ENCODE data around the gene FHOD3. TPM values are rescaled to one million over a fixed set of nuclear protein-coding genes. Genes with fewer than 3 reads are reported as not detected.
"Not testable (repeated sequence)": the region's sequence is repeated elsewhere in the genome, so short reads cannot be mapped to it uniquely, and the experiment has no call there.

FHOD3 gene
- total RNA-seq, 4 donors from 2014 or later = 15.6 to 25.9 (median 21.6) TPM

- H3K9me3 ChIP-seq = no peaks in the 10 kb centered on the region
- WGBS, 2 donors = 80 to 83% methylated on average over 3 of the region's 3 CpGs
- TF ChIP-seq EP300 (IDR thresholded peaks at IDR 0.05) = no peak
- no peak overlapping the region for H3K4me3 ChIP-seq
- peaks cover 0 to 26% (median 0%) of the 10 kb centered on the region in 4 donors for H3K4me1 ChIP-seq
- no peak for DNase-seq (ENCODE audit: low spot score in 2 of 2)
- peaks cover 0 to 41% (median 0%) of the 10 kb centered on the region in 3 donors for H3K36me3 ChIP-seq
- H3K27ac ChIP-seq = no peak overlapping the region
- no peaks in the 10 kb centered on the region for H3K27me3 ChIP-seq
These were observed 516.3 kb downstream of the FHOD3 start for GRCh38 chr18:36813824-36814223.

- peaks cover 0 to 46% (median 0%) of the 10 kb centered on the region in 3 donors for H3K36me3 ChIP-seq
- TF ChIP-seq POLR2A (IDR thresholded peaks at IDR 0.05) = no peak
- no peak for TF ChIP-seq EP300 (IDR thresholded peaks at IDR 0.05)
- TF ChIP-seq, protein P1, sequence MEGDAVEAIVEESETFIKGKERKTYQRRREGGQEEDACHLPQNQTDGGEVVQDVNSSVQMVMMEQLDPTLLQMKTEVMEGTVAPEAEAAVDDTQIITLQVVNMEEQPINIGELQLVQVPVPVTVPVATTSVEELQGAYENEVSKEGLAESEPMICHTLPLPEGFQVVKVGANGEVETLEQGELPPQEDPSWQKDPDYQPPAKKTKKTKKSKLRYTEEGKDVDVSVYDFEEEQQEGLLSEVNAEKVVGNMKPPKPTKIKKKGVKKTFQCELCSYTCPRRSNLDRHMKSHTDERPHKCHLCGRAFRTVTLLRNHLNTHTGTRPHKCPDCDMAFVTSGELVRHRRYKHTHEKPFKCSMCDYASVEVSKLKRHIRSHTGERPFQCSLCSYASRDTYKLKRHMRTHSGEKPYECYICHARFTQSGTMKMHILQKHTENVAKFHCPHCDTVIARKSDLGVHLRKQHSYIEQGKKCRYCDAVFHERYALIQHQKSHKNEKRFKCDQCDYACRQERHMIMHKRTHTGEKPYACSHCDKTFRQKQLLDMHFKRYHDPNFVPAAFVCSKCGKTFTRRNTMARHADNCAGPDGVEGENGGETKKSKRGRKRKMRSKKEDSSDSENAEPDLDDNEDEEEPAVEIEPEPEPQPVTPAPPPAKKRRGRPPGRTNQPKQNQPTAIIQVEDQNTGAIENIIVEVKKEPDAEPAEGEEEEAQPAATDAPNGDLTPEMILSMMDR (IDR thresholded peaks at IDR 0.05) = no peak
- no peak for DNase-seq (ENCODE audit: low spot score in 2 of 2)
- H3K27me3 ChIP-seq = no peaks in the 10 kb centered on the region
- H3K4me1 ChIP-seq = peaks cover 0 to 21% (median 0%) of the 10 kb centered on the region in 4 donors
- no peak overlapping the region for H3K4me3 ChIP-seq
- WGBS, 2 donors = 0 to 88% methylated on average over 1 of the region's 1 CpG
- H3K27ac ChIP-seq = no peak overlapping the region
- H3K9me3 ChIP-seq = no peaks in the 10 kb centered on the region
These were observed 517.5 kb downstream of the FHOD3 start for GRCh38 chr18:36814994-36815393.

GRCh38 chr18:36816096-36816495 is 518.6 kb downstream of the FHOD3 start:
- H3K27ac ChIP-seq; H3K27me3 ChIP-seq; H3K9me3 ChIP-seq; DNase-seq (ENCODE audit: low spot score in 2 of 2); H3K4me3 ChIP-seq: not testable (repeated sequence)
- H3K36me3 ChIP-seq = peaks cover 0 to 50% (median 0%) of the 10 kb centered on the region in 3 donors
- H3K4me1 ChIP-seq = peaks cover 0 to 21% (median 0%) of the 10 kb centered on the region in 4 donors

DNA sequence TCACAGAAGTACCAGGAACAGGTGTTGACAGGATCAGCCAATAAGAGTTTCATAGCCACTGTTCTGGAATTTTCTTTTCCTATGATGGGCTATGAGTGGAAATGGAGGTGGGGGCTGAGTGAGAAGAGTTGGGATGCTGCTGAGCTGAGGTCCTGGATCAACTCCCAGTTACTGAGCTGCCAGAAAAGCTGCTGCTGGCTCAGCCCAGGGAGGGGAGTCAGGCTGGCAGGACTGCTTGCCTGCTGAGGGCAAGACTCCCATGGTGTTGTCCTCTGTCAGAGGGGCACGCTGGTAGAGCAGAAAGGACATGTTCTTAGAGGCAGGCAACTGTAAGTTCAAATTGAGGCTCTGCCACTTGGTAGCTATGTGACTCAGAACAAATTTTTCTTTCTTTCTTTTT is 519.5 kb downstream of the FHOD3 start:
- Histone ChIP-seq H3K9me3 (no peaks in the 10 kb centered on the region), H3K4me3 (no peak overlapping the region), H3K27me3 (no peaks in the 10 kb centered on the region), H3K4me1 (peaks cover 0 to 12% (median 0%) of the 10 kb centered on the region in 4 donors), H3K27ac (no peak overlapping the region), H3K36me3 (peaks cover 0 to 59% (median 0%) of the 10 kb centered on the region in 3 donors)
- DNase-seq (ENCODE audit: low spot score in 2 of 2) = no peak
- WGBS, 2 donors = 77 to 88% methylated on average over 1 of the region's 1 CpG
- TF ChIP-seq, protein P1 (IDR thresholded peaks at IDR 0.05) = no peak
- TF ChIP-seq EP300 (IDR thresholded peaks at IDR 0.05) (no peak), POLR2A (IDR thresholded peaks at IDR 0.05) (no peak)

GRCh38 chr18:36818652-36819051 is 521.1 kb downstream of the FHOD3 start:
- no peaks in the 10 kb centered on the region for H3K9me3 ChIP-seq
- TF ChIP-seq, protein P1 (IDR thresholded peaks at IDR 0.05) = no peak
- no peak for TF ChIP-seq POLR2A (IDR thresholded peaks at IDR 0.05)
- no peak for TF ChIP-seq EP300 (IDR thresholded peaks at IDR 0.05)
- 97 to 99% methylated on average over 3 of the region's 3 CpGs for WGBS, 2 donors
- no peak overlapping the region for H3K4me3 ChIP-seq
- H3K27ac ChIP-seq = no peak overlapping the region
- no peaks in the 10 kb centered on the region for H3K27me3 ChIP-seq
- no peak for DNase-seq (ENCODE audit: low spot score in 2 of 2)
- H3K36me3 ChIP-seq = peaks cover 0 to 64% (median 0%) of the 10 kb centered on the region in 3 donors
- no peaks in the 10 kb centered on the region for H3K4me1 ChIP-seq

GRCh38 chr18:36819621-36820020 is 522.1 kb downstream of the FHOD3 start:
- Histone ChIP-seq H3K9me3 (no peaks in the 10 kb centered on the region), H3K4me1 (no peaks in the 10 kb centered on the region), H3K36me3 (peaks cover 0 to 64% (median 0%) of the 10 kb centered on the region in 3 donors), H3K27ac (no peak overlapping the region), H3K4me3 (no peak overlapping the region), H3K27me3 (no peaks in the 10 kb centered on the region)
- DNase-seq (ENCODE audit: low spot score in 2 of 2) = no peak
- TF ChIP-seq POLR2A (IDR thresholded peaks at IDR 0.05) (no peak), EP300 (IDR thresholded peaks at IDR 0.05) (no peak)
- TF ChIP-seq, protein P1 (IDR thresholded peaks at IDR 0.05) = no peak
